ENCODE measurements around the gene EDN3. TPM values are rescaled to one million over a fixed set of nuclear protein-coding genes. Genes with fewer than 3 reads are reported as not detected.

EDN3 gene
- total and polyA plus RNA-seq, 2 donors (not counting 3 experiments of a cell fraction or from before 2014, with no cell fraction given): not detected

DNA sequence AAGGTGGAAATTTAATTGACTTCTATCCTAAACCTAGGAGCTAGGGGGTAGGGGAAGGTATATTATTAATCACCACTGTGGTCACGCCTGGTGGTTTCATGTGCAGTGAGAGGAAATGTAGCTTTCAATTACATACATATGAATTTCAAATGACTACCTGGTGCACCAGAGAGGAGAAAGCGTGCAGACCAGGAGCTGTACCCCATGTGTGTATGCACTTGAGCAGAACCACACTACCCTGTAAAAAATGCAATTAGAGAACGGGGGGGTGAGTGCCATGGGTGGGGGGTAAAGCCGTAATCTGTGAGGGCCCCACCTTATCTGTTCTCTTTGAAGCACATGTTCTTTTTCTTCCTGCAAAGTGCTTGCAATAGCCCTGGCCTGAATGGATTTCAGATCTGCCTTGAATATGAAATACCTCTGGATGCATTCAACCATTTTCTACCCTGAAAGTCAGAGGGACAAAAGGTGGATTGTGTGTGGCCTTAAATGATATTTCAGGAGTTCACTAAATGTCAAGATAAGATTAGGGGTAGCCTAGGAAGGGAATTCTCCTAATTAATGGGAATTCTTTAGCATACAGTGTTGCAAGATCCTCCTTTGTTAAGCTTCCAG lies 30.9 kb upstream of the EDN3 start:
- H3K4me1 ChIP-seq (ENCODE audit: control insufficient read depth, extremely low read depth, insufficient read depth, low read length): no peaks in the 10 kb centered on the region
- no peaks in the 10 kb centered on the region for H3K79me2 ChIP-seq (ENCODE audit: control insufficient read depth, insufficient read depth, low read length)
- intact Hi-C loops (cut with micrococcal nuclease) (no loop called here), dilution Hi-C loops (cut with MboI; ENCODE audit: extremely low pct_ligation_motif_present, low sequenced_read_pairs) (no loop called here)
- TF ChIP-seq, protein P1, sequence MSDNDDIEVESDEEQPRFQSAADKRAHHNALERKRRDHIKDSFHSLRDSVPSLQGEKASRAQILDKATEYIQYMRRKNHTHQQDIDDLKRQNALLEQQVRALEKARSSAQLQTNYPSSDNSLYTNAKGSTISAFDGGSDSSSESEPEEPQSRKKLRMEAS (IDR thresholded peaks at IDR 0.05; ENCODE audit: insufficient read depth, insufficient read length): no peak
- no peak for TF ChIP-seq EZH2 (IDR thresholded peaks at IDR 0.05; ENCODE audit: borderline replicate concordance, low read depth, low read length, severe bottlenecking)
- TF ChIP-seq POLR2AphosphoS5 (IDR thresholded peaks at IDR 0.05; ENCODE audit: insufficient read depth, low read depth, low read length): no peak
- no peak for TF ChIP-seq FOS (IDR thresholded peaks at IDR 0.05; ENCODE audit: borderline replicate concordance, insufficient read depth, low read length)
- DNase-seq (ENCODE audit: low read depth, low spot score) (no peak), FAIRE-seq (no peak)
- H3K9ac ChIP-seq (replicated peaks; ENCODE audit: extremely low read depth, insufficient read depth, low read length): no peak overlapping the region
- ChIA-PET CTCF (no interaction called here), POLR2A (no interaction called here)
- H2AFZ ChIP-seq (ENCODE audit: low read depth, low read length): no peak overlapping the region
- H3K9me1 ChIP-seq (replicated peaks; ENCODE audit: control insufficient read depth, extremely low read depth, insufficient read depth, low read length): no peaks in the 10 kb centered on the region
- H3K27ac ChIP-seq (ENCODE audit: insufficient read depth, low read depth, low read length): no peak overlapping the region
- no peaks in the 10 kb centered on the region for H3K36me3 ChIP-seq (ENCODE audit: control insufficient read depth in 2 of 2, extremely low read depth in 1 of 2, insufficient read depth in 2 of 2, low read length in 2 of 2)
- BruUV-seq (replicated peaks): no TSS peak
- no peak overlapping the region for H3K4me2 ChIP-seq (ENCODE audit: insufficient read depth, low read length)
- no peak overlapping the region for H3K4me3 ChIP-seq (replicated peaks in 1 of 3; ENCODE audit: insufficient read depth in 1 of 3, low read depth in 1 of 3, low read length in 3 of 3)
- H3K27me3 ChIP-seq (ENCODE audit: control insufficient read depth in 2 of 2, insufficient read depth in 2 of 2, low read length in 2 of 2): no peaks in the 10 kb centered on the region
- H4K20me1 ChIP-seq (replicated peaks; ENCODE audit: control insufficient read depth, extremely low read depth, insufficient read depth, low read length): no peaks in the 10 kb centered on the region
- H3K9me3 ChIP-seq (replicated peaks; ENCODE audit: control insufficient read depth, insufficient read depth, low read length): no peaks in the 10 kb centered on the region

- no peak overlapping the region for H3K4me2 ChIP-seq (ENCODE audit: insufficient read depth, low read length)
- dilution Hi-C loops (cut with MboI; ENCODE audit: extremely low pct_ligation_motif_present, low sequenced_read_pairs) (no loop called here), intact Hi-C loops (cut with micrococcal nuclease) (no loop called here)
- no peaks in the 10 kb centered on the region for H3K79me2 ChIP-seq (ENCODE audit: control insufficient read depth, insufficient read depth, low read length)
- POLR2A ChIA-PET: no interaction called here
- H3K4me1 ChIP-seq (ENCODE audit: control insufficient read depth, extremely low read depth, insufficient read depth, low read length): no peaks in the 10 kb centered on the region
- DNase-seq (ENCODE audit: low read depth, low spot score): no peak
- H3K4me3 ChIP-seq (replicated peaks in 1 of 3; ENCODE audit: insufficient read depth in 1 of 3, low read depth in 1 of 3, low read length in 3 of 3): no peak overlapping the region
- TF ChIP-seq POLR2AphosphoS5 (IDR thresholded peaks at IDR 0.05; ENCODE audit: insufficient read depth, low read depth, low read length) (no peak), MYC (IDR thresholded peaks at IDR 0.05; ENCODE audit: low read depth, low read length) (no peak), POLR2A (IDR thresholded peaks at IDR 0.05; ENCODE audit: low read depth, low read length) (no peak), GATA2 (IDR thresholded peaks at IDR 0.05; ENCODE audit: insufficient read depth, insufficient read length, low read depth, low read length) (no peak), FOS (IDR thresholded peaks at IDR 0.05; ENCODE audit: borderline replicate concordance, insufficient read depth, low read length) (no peak), EZH2 (IDR thresholded peaks at IDR 0.05; ENCODE audit: borderline replicate concordance, low read depth, low read length, severe bottlenecking) (no peak), JUN (IDR thresholded peaks at IDR 0.05; ENCODE audit: borderline replicate concordance, insufficient read depth, insufficient read length, low read depth) (no peak)
- TF ChIP-seq, protein P1 (IDR thresholded peaks at IDR 0.05; ENCODE audit: insufficient read depth, insufficient read length): no peak
- TF ChIP-seq, protein P2, sequence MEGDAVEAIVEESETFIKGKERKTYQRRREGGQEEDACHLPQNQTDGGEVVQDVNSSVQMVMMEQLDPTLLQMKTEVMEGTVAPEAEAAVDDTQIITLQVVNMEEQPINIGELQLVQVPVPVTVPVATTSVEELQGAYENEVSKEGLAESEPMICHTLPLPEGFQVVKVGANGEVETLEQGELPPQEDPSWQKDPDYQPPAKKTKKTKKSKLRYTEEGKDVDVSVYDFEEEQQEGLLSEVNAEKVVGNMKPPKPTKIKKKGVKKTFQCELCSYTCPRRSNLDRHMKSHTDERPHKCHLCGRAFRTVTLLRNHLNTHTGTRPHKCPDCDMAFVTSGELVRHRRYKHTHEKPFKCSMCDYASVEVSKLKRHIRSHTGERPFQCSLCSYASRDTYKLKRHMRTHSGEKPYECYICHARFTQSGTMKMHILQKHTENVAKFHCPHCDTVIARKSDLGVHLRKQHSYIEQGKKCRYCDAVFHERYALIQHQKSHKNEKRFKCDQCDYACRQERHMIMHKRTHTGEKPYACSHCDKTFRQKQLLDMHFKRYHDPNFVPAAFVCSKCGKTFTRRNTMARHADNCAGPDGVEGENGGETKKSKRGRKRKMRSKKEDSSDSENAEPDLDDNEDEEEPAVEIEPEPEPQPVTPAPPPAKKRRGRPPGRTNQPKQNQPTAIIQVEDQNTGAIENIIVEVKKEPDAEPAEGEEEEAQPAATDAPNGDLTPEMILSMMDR (IDR thresholded peaks at IDR 0.05; ENCODE audit: extremely low read depth in 1 of 2, insufficient read depth in 1 of 2, low read depth in 1 of 2, low read length in 2 of 2): no peak
- CTCF ChIA-PET: no interaction called here
- no peaks in the 10 kb centered on the region for H3K9me3 ChIP-seq (replicated peaks; ENCODE audit: control insufficient read depth, insufficient read depth, low read length)
- FAIRE-seq: no peak
- H4K20me1 ChIP-seq (replicated peaks; ENCODE audit: control insufficient read depth, extremely low read depth, insufficient read depth, low read length): no peaks in the 10 kb centered on the region
- H3K27ac ChIP-seq (ENCODE audit: insufficient read depth, low read depth, low read length): no peak overlapping the region
- no peak overlapping the region for H2AFZ ChIP-seq (ENCODE audit: low read depth, low read length)
- no TSS peak for BruUV-seq (replicated peaks)
- H3K36me3 ChIP-seq (ENCODE audit: control insufficient read depth in 2 of 2, extremely low read depth in 1 of 2, insufficient read depth in 2 of 2, low read length in 2 of 2): no peaks in the 10 kb centered on the region
- no peak overlapping the region for H3K9ac ChIP-seq (replicated peaks; ENCODE audit: extremely low read depth, insufficient read depth, low read length)
- H3K27me3 ChIP-seq (ENCODE audit: control insufficient read depth in 2 of 2, insufficient read depth in 2 of 2, low read length in 2 of 2): no peaks in the 10 kb centered on the region
- H3K9me1 ChIP-seq (replicated peaks; ENCODE audit: control insufficient read depth, extremely low read depth, insufficient read depth, low read length): no peaks in the 10 kb centered on the region
These were observed 30.0 kb upstream of the EDN3 start for GRCh38 chr20:59270380-59270779.

Data from endothelial cell of umbilical vein (primary cell).